Tibial nerve (tissue), 4 donors: ENCODE results near the gene SOST.

Experiments used
- EP300 ChIP-seq, 2 donors: sonication (generic); formaldehyde crosslinking; IDR thresholded peaks; one replicate each; pipeline ENCODE4 v1.6.1; 2017; ENCODE audit warnings: antibody characterized with exemption in 2 of 2, mild to moderate bottlenecking in 1 of 2
- POLR2A ChIP-seq, 2 donors: fragments of 450-650 bp; IDR thresholded peaks; one replicate each; pipeline ENCODE4 v1.6.1; 2017; ENCODE audit warnings: antibody characterized with exemption in 2 of 2, mild to moderate bottlenecking in 2 of 2, moderate library complexity in 2 of 2
- TF ChIP-seq, protein P1 (sequence below), 5 experiments: fragments of 200-600 bp in 3 of 5; fragments of 450-650 bp in 2 of 5; sonication (generic) in 3 of 5; IDR thresholded peaks; one replicate each; pipeline ENCODE4 v1.5.1; 2016 to 2019; ENCODE audit warnings: antibody characterized with exemption in 5 of 5, mild to moderate bottlenecking in 3 of 5, moderate library complexity in 2 of 5

DNA sequence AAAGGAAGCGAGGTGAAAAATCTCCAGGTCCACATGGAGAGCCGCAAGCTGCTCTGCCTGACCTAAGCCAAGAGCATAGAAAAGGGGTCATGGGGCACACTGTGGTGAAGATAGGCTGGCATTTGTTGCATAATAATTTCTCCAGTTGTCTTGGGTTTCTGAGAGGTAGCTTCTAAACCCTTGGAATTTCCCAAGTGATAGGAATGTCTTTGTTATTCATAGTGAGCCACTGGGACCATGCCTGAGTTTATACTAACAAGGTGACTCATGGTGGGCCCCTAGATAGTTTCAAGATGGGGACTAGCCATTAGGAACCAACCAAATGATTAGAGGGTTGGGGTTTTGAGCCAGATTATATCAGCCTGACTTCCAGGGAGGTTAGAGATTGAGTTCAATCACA is 25.6 kb downstream of the SOST start:
- TF ChIP-seq, protein P1, sequence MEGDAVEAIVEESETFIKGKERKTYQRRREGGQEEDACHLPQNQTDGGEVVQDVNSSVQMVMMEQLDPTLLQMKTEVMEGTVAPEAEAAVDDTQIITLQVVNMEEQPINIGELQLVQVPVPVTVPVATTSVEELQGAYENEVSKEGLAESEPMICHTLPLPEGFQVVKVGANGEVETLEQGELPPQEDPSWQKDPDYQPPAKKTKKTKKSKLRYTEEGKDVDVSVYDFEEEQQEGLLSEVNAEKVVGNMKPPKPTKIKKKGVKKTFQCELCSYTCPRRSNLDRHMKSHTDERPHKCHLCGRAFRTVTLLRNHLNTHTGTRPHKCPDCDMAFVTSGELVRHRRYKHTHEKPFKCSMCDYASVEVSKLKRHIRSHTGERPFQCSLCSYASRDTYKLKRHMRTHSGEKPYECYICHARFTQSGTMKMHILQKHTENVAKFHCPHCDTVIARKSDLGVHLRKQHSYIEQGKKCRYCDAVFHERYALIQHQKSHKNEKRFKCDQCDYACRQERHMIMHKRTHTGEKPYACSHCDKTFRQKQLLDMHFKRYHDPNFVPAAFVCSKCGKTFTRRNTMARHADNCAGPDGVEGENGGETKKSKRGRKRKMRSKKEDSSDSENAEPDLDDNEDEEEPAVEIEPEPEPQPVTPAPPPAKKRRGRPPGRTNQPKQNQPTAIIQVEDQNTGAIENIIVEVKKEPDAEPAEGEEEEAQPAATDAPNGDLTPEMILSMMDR (IDR thresholded peaks at IDR 0.05), result no peak
- TF ChIP-seq POLR2A (IDR thresholded peaks at IDR 0.05) (no peak), EP300 (IDR thresholded peaks at IDR 0.05) (no peak)
